ENCODE data around the gene ARHGEF2.
A peak's percentile ranks its signal among the peaks of the same experiment; 100 is the strongest.

ARHGEF2 gene

DNA sequence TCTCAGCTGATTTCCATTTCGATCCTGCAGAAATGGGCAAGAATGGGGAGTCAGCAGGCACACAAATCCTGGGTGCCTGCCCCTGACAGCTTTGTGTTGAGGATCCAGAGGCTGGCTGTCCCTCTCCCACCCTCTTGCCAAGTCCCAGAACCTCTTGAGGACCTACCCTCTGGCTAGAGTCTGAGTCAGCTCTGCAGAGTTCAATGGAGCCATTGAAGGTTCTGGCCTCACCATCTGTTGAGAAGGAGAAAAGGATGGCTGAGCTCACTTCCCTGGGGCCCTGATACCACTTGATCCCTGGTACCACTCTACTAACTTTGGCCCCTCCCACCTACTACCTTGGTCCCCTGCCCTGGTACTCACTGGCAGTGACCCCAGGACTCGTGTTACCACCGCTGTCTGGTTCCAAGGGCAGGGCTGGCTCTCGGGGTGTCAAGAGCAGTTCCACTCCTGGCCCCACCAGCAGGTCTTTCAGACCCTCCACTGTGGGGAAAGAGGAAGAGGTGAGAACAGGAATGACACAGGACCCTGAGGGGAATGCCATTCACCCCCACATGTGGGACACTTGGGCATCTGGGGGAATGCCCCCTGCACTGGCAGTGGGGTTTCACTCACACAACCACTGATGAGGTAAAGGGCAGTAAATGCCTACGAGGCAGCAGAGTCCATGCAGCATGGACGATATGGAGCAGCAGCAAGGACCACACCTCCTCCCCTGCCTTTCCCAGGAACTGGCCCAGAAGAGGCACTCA, 26.4 kb downstream of the ARHGEF2 start:
- Histone ChIP-seq H3K9ac (ENCODE audit: low read length) (no peak overlapping the region), H3K4me3 (ENCODE audit: low read length) (no peak overlapping the region), H3K9me3 (ENCODE audit: control insufficient read depth, low read length) (no peaks in the 10 kb centered on the region), H3K36me3 (ENCODE audit: control insufficient read depth, insufficient read depth, low read length, severe bottlenecking) (peaks cover 98% of the 10 kb centered on the region), H3K4me1 (ENCODE audit: control insufficient read depth, insufficient read depth, low read length) (no peaks in the 10 kb centered on the region), H3K27me3 (replicated peaks; ENCODE audit: control insufficient read depth, insufficient read depth, low read length) (no peaks in the 10 kb centered on the region)
- no peak for DNase-seq (ENCODE audit: low read depth)

DNA sequence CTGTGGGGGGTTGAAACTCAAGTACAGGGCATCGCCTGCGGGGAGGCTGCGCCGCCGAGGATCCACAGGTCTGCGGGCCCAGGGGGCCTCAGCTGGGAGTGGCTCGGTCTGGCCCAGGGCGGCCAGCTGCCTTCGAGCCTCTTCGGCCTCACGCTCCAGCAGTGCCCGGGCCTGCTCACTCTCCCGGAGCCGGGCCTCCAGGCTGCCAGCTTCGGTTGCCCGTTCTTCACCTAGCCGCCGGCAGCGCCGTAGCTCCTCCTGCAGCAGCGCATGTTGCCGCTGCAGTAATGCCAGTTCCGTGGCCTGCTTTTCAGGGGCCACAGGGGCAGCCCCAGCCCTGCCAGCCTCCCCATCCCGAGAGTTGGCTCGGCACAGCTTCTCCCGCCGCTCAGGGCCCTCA, 27.5 kb downstream of the ARHGEF2 start:
- Histone ChIP-seq H3K27me3 (replicated peaks; ENCODE audit: control insufficient read depth, insufficient read depth, low read length) (no peaks in the 10 kb centered on the region), H3K9ac (ENCODE audit: low read length) (no peak overlapping the region), H3K36me3 (ENCODE audit: control insufficient read depth, insufficient read depth, low read length, severe bottlenecking) (peaks cover 98% of the 10 kb centered on the region), H3K9me3 (ENCODE audit: control insufficient read depth, low read length) (no peaks in the 10 kb centered on the region), H3K4me1 (ENCODE audit: control insufficient read depth, insufficient read depth, low read length) (peaks cover 6% of the 10 kb centered on the region), H3K4me3 (ENCODE audit: low read length) (no peak overlapping the region)
- DNase-seq (ENCODE audit: low read depth), result no peak

DNA sequence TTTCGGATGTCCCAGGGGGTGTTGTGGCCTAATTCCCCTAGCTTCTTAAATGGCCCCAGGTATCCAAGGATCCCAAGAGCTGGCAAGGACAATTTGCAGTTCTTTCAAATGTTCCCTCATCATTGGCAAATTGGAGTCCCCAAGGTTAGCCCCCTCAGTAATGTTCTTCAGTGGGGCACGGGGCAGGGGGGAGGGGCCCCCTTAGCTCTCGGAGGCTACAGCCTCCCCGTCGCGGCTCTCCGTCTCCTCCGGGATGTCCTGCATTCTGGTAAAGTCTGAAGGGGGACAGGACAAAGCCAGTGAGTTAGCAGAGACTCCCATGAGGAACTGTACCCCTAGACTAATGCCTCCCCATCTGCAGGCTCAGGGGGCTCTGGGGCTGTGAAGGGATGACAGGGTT, 30.6 kb downstream of the ARHGEF2 start:
- no peak overlapping the region for H3K4me3 ChIP-seq (ENCODE audit: low read length)
- H3K4me1 ChIP-seq (ENCODE audit: control insufficient read depth, insufficient read depth, low read length), result peaks cover 20% of the 10 kb centered on the region
- no peak for DNase-seq (ENCODE audit: low read depth)
- no peaks in the 10 kb centered on the region for H3K9me3 ChIP-seq (ENCODE audit: control insufficient read depth, low read length)
- no peaks in the 10 kb centered on the region for H3K27me3 ChIP-seq (replicated peaks; ENCODE audit: control insufficient read depth, insufficient read depth, low read length)
- H3K36me3 ChIP-seq (ENCODE audit: control insufficient read depth, insufficient read depth, low read length, severe bottlenecking), result peaks cover 69% of the 10 kb centered on the region
- no peak overlapping the region for H3K9ac ChIP-seq (ENCODE audit: low read length)

DNA sequence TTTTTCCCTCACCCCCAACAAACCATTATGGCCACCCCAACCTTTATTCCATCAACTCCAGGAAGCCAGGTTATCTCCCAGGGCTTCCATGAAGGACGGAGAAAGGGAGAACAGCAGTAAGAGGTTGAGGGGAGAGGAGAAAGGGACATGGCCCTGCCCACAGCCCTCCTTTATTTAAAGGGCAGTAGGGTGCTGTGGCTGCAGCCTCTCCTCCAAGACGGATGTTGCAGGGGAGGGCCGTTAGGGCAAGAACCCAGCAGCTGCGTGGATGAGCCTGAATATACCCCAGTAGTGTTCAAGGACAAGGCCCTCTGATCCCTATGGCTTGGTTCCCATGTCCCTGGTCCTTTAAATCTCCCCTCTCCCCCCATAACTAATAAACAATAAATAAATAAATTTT, 31.1 kb downstream of the ARHGEF2 start:
- Histone ChIP-seq H3K36me3 (ENCODE audit: control insufficient read depth, insufficient read depth, low read length, severe bottlenecking) (peaks cover 64% of the 10 kb centered on the region), H3K27me3 (replicated peaks; ENCODE audit: control insufficient read depth, insufficient read depth, low read length) (no peaks in the 10 kb centered on the region), H3K4me1 (ENCODE audit: control insufficient read depth, insufficient read depth, low read length) (peaks cover 20% of the 10 kb centered on the region), H3K9me3 (ENCODE audit: control insufficient read depth, low read length) (no peaks in the 10 kb centered on the region), H3K9ac (ENCODE audit: low read length) (no peak overlapping the region), H3K4me3 (ENCODE audit: low read length) (no peak overlapping the region)
- DNase-seq (ENCODE audit: low read depth), result no peak

DNA sequence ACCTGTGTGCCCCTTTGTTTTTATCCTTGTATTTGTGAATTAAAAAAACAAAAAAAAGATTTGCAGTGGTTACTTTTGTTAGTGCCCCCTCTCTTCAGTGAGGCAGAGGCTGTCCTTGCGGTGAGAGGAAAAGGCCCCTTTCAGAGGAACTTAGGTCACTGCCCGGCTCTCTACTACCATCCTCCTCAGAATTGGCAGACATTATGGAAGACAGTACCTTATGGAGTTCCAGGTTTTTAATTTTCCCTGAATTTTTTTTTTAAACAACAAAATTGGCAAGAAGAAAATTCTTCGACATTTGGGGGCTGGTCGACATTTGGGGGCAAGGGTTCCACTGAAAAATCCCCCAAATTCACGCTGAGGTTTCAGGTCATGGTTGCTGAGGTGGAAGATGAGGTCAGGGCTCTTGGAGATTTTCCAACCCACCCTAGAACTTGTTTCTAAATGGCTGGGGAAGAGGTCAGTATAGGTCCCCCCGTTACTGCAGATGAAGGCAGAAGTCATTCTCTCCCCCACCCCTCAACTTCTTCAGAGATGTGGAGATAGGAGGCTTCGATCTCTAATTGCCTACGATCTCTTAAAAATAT, 31.6 kb downstream of the ARHGEF2 start:
- DNase-seq (ENCODE audit: low read depth), result no peak
- no peak overlapping the region for H3K9ac ChIP-seq (ENCODE audit: low read length)
- H3K4me1 ChIP-seq (ENCODE audit: control insufficient read depth, insufficient read depth, low read length), result peaks cover 20% of the 10 kb centered on the region
- no peaks in the 10 kb centered on the region for H3K27me3 ChIP-seq (replicated peaks; ENCODE audit: control insufficient read depth, insufficient read depth, low read length)
- H3K9me3 ChIP-seq (ENCODE audit: control insufficient read depth, low read length), result no peaks in the 10 kb centered on the region
- H3K36me3 ChIP-seq (ENCODE audit: control insufficient read depth, insufficient read depth, low read length, severe bottlenecking), result peaks cover 59% of the 10 kb centered on the region
- H3K4me3 ChIP-seq (ENCODE audit: low read length), result no peak overlapping the region

DNA sequence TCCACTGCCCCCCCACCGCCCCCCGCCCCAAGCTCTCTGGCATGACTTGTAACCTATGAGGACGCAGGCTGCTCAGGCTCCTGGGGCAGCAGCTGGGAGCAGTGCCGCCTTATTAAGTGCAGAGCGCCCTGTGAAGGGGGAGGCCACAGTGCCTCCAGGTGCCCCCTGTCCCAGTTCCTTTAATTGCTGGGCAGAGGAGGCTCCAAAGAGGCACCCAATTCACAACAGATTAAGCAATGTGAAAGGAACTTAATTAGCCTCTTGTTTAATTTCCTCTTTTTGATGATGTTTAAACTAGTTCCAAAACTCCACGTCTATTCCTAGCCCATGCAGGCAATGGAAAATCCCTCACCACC, 33.9 kb downstream of the ARHGEF2 start:
- Histone ChIP-seq H3K4me3 (ENCODE audit: low read length) (no peak overlapping the region), H3K9me3 (ENCODE audit: control insufficient read depth, low read length) (no peaks in the 10 kb centered on the region), H3K9ac (ENCODE audit: low read length) (peak overlapping the region; percentile 46), H3K4me1 (ENCODE audit: control insufficient read depth, insufficient read depth, low read length) (peaks cover 20% of the 10 kb centered on the region), H3K27me3 (replicated peaks; ENCODE audit: control insufficient read depth, insufficient read depth, low read length) (no peaks in the 10 kb centered on the region), H3K36me3 (ENCODE audit: control insufficient read depth, insufficient read depth, low read length, severe bottlenecking) (peaks cover 37% of the 10 kb centered on the region)
- no peak for DNase-seq (ENCODE audit: low read depth)

DNA sequence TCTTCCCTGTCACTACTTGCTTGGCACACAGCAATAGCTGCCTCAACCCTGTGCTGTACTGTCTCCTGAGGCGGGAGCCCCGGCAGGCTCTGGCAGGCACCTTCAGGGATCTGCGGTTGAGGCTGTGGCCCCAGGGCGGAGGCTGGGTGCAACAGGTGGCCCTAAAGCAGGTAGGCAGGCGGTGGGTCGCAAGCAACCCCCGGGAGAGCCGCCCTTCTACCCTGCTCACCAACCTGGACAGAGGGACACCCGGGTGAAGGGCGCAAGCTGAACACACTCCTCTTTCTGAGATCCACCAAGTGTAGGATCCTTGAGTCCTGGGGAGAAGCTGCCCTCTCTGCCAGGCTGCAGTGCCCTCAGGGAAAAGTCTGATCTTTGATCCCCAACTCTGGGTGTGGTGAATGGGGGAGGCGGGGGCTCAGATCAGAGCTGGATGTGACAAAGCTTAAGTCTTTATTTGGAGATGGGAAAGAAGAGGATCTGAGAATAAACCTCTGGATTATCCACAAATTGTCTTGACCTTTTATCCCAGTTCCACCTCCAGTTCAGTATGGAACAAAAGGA, 35.7 kb downstream of the ARHGEF2 start:
- H3K36me3 ChIP-seq (ENCODE audit: control insufficient read depth, insufficient read depth, low read length, severe bottlenecking), result peaks cover 20% of the 10 kb centered on the region
- H3K9ac ChIP-seq (ENCODE audit: low read length), result no peak overlapping the region
- no peaks in the 10 kb centered on the region for H3K27me3 ChIP-seq (replicated peaks; ENCODE audit: control insufficient read depth, insufficient read depth, low read length)
- peaks cover 20% of the 10 kb centered on the region for H3K4me1 ChIP-seq (ENCODE audit: control insufficient read depth, insufficient read depth, low read length)
- H3K9me3 ChIP-seq (ENCODE audit: control insufficient read depth, low read length), result no peaks in the 10 kb centered on the region
- no peak overlapping the region for H3K4me3 ChIP-seq (ENCODE audit: low read length)
- no peak for DNase-seq (ENCODE audit: low read depth)

DNA sequence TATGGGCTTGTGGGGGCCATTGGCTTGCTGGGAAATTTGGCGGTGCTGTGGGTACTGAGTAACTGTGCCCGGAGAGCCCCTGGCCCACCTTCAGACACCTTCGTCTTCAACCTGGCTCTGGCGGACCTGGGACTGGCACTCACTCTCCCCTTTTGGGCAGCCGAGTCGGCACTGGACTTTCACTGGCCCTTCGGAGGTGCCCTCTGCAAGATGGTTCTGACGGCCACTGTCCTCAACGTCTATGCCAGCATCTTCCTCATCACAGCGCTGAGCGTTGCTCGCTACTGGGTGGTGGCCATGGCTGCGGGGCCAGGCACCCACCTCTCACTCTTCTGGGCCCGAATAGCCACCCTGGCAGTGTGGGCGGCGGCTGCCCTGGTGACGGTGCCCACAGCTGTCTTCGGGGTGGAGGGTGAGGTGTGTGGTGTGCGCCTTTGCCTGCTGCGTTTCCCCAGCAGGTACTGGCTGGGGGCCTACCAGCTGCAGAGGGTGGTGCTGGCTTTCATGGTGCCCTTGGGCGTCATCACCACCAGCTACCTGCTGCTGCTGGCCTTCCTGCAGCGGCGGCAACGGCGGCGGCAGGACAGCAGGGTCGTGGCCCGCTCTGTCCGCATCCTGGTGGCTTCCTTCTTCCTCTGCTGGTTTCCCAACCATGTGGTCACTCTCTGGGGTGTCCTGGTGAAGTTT, 36.4 kb downstream of the ARHGEF2 start:
- Histone ChIP-seq H3K36me3 (ENCODE audit: control insufficient read depth, insufficient read depth, low read length, severe bottlenecking) (peaks cover 13% of the 10 kb centered on the region), H3K9me3 (ENCODE audit: control insufficient read depth, low read length) (no peaks in the 10 kb centered on the region), H3K27me3 (replicated peaks; ENCODE audit: control insufficient read depth, insufficient read depth, low read length) (no peaks in the 10 kb centered on the region), H3K4me3 (ENCODE audit: low read length) (no peak overlapping the region), H3K9ac (ENCODE audit: low read length) (no peak overlapping the region), H3K4me1 (ENCODE audit: control insufficient read depth, insufficient read depth, low read length) (peaks cover 20% of the 10 kb centered on the region)
- DNase-seq (ENCODE audit: low read depth), result no peak

DNA sequence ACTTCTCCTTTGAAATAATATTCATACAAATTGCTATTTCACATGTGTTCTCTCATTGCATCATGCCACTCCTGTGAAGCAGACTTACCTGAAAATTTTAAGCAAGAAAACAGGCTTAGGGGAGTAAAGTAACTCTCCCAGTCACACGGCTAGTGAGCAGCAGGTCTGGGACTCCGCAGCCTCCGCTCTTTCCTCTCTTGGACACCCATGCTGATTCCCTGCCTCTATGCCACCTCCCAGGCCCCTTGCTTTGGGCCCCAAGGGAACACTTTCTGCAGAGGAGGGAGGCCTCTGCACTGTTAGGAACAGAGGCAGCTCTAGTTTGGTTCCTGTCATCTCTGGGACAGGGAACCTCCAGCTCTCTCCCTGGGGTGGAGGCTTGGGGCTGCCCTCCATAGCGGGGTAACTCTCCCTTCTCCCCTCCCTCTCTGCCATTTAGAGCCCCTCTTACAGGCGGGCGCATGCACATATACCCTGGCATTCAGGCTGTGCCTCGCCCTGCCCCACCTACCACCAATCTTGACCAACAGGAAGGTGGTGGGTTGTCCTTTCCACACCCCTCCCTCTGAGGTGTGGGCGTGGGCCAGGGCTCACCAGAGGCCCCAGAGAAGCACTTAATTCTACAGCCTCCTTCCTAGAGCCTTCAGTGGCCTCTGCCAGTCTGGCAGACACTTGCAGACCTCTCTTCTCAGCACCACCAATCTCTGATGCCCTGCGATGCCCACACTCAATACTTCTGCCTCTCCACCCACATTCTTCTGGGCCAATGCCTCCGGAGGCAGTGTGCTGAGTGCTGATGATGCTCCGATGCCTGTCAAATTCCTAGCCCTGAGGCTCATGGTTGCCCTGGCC, 37.1 kb downstream of the ARHGEF2 start, which contains the start of gene RXFP4:
Gene RXFP4, plus strand, starts transcription at position 646 of the 852 bp plus-strand sequence. Its CDS starts 72 bp downstream, at position 718.
- Histone ChIP-seq H3K27me3 (replicated peaks; ENCODE audit: control insufficient read depth, insufficient read depth, low read length) (no peaks in the 10 kb centered on the region), H3K4me1 (ENCODE audit: control insufficient read depth, insufficient read depth, low read length) (peaks cover 18% of the 10 kb centered on the region), H3K9me3 (ENCODE audit: control insufficient read depth, low read length) (no peaks in the 10 kb centered on the region), H3K36me3 (ENCODE audit: control insufficient read depth, insufficient read depth, low read length, severe bottlenecking) (peaks cover 5% of the 10 kb centered on the region), H3K9ac (ENCODE audit: low read length) (no peak within 1 kb of the TSS), H3K4me3 (ENCODE audit: low read length) (no peak within 1 kb of the TSS)
- DNase-seq (ENCODE audit: low read depth), result no peak

DNA sequence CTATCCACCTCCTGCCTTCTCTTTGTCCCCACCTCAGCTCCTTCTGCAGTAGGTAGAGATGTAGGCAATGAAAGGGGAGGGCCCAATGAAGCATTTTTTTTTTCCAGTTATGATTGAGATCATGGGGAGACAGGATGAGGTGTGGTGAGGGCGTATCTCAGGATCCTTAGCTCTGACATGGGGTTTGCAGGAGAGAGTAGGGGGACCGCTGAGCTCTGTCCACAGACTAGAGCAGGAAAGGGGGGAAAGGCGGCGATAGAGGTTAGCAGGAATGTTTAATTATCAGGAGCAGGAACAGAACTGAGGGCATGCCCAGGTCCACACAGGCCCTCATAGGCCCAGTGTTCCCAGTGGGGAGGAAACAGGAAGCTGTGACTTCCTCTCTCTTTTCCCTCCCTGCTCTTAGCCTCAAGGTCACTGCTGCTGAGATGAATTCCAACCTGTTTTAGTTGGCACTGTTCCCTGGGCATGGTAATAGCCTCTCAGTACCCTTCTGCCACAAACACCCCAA, 37.8 kb downstream of the ARHGEF2 start:
- Histone ChIP-seq H3K9ac (ENCODE audit: low read length) (no peak overlapping the region), H3K36me3 (ENCODE audit: control insufficient read depth, insufficient read depth, low read length, severe bottlenecking) (no peaks in the 10 kb centered on the region), H3K4me1 (ENCODE audit: control insufficient read depth, insufficient read depth, low read length) (peaks cover 14% of the 10 kb centered on the region)

More for the DNA sequence above, 37.8 kb downstream of the ARHGEF2 start:
- H3K27me3 ChIP-seq (replicated peaks; ENCODE audit: control insufficient read depth, insufficient read depth, low read length), result no peaks in the 10 kb centered on the region
- H3K9me3 ChIP-seq (ENCODE audit: control insufficient read depth, low read length), result no peaks in the 10 kb centered on the region
- no peak overlapping the region for H3K4me3 ChIP-seq (ENCODE audit: low read length)
- DNase-seq (ENCODE audit: low read depth), result peak; percentile 65

All from adipocyte (in vitro differentiated cells).